ENCODE data around the gene PELO.

DNA sequence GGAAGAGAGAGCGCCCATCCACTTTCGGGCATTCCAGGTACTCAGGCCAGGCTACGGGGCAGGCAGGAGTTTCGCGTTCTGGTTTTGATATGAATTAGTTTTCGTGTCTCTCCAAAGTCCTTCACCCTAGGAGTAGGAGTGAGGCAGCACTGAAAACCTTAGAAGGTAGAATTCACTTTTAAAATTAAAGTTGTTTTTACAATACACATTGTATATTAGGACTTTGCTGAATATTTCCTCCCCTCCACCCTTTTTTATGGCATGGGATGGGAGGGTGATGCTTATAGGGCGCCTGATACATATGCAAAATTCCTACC lies 747 bp downstream of the PELO start:
- TF ChIP-seq, protein P1, sequence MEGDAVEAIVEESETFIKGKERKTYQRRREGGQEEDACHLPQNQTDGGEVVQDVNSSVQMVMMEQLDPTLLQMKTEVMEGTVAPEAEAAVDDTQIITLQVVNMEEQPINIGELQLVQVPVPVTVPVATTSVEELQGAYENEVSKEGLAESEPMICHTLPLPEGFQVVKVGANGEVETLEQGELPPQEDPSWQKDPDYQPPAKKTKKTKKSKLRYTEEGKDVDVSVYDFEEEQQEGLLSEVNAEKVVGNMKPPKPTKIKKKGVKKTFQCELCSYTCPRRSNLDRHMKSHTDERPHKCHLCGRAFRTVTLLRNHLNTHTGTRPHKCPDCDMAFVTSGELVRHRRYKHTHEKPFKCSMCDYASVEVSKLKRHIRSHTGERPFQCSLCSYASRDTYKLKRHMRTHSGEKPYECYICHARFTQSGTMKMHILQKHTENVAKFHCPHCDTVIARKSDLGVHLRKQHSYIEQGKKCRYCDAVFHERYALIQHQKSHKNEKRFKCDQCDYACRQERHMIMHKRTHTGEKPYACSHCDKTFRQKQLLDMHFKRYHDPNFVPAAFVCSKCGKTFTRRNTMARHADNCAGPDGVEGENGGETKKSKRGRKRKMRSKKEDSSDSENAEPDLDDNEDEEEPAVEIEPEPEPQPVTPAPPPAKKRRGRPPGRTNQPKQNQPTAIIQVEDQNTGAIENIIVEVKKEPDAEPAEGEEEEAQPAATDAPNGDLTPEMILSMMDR (tag by site-specific recombination; IDR thresholded peaks at IDR 0.05), result no peak
- TF ChIP-seq ZNF423 (tag by site-specific recombination; IDR thresholded peaks at IDR 0.05) (no peak), ZNF214 (tag by site-specific recombination; IDR thresholded peaks at IDR 0.05; ENCODE audit: borderline replicate concordance) (no peak)

All from HEK293 (cell line).